ENCODE measurements around the gene MICOS13. TPM values are rescaled to one million over a fixed set of nuclear protein-coding genes. Genes with fewer than 3 reads are reported as not detected.

Gene MICOS13
- total RNA-seq, 1 donor from 2014 or later = 23.6 TPM

GRCh38 chr19:5652261-5652660 is 28.1 kb downstream of the MICOS13 start:
- DNase-seq (ENCODE audit: low spot score) = no peak
- TF ChIP-seq CTCF (IDR thresholded peaks at IDR 0.05; ENCODE audit: unreplicated experiment) = no peak
- no peaks in the 10 kb centered on the region for H3K4me1 Mint-ChIP-seq (ENCODE audit: unreplicated experiment)
- H3K9me3 Mint-ChIP-seq (ENCODE audit: unreplicated experiment) = no peaks in the 10 kb centered on the region
- peaks cover 58% of the 10 kb centered on the region for H3K36me3 Mint-ChIP-seq (ENCODE audit: low read depth, unreplicated experiment)
- H3K27ac Mint-ChIP-seq (ENCODE audit: unreplicated experiment) = peak overlapping the region; percentile 18
- peaks cover 3% of the 10 kb centered on the region for H3K27me3 Mint-ChIP-seq (ENCODE audit: unreplicated experiment)
- H3K4me3 Mint-ChIP-seq (ENCODE audit: unreplicated experiment) = peak overlapping the region; percentile 76

- H3K27ac Mint-ChIP-seq (ENCODE audit: unreplicated experiment) = no peak overlapping the region
- H3K9me3 Mint-ChIP-seq (ENCODE audit: unreplicated experiment) = no peaks in the 10 kb centered on the region
- peaks cover 62% of the 10 kb centered on the region for H3K36me3 Mint-ChIP-seq (ENCODE audit: low read depth, unreplicated experiment)
- DNase-seq (ENCODE audit: low spot score) = no peak
- TF ChIP-seq CTCF (IDR thresholded peaks at IDR 0.05; ENCODE audit: unreplicated experiment) = no peak
- no peak overlapping the region for H3K4me3 Mint-ChIP-seq (ENCODE audit: unreplicated experiment)
- no peaks in the 10 kb centered on the region for H3K4me1 Mint-ChIP-seq (ENCODE audit: unreplicated experiment)
- peaks cover 5% of the 10 kb centered on the region for H3K27me3 Mint-ChIP-seq (ENCODE audit: unreplicated experiment)
Measured at GRCh38 chr19:5651361-5651760, 29.0 kb downstream of the MICOS13 start.

- no peak overlapping the region for H3K4me3 Mint-ChIP-seq (ENCODE audit: unreplicated experiment)
- H3K9me3 Mint-ChIP-seq (ENCODE audit: unreplicated experiment) = no peaks in the 10 kb centered on the region
- no peak for TF ChIP-seq CTCF (IDR thresholded peaks at IDR 0.05; ENCODE audit: unreplicated experiment)
- H3K27me3 Mint-ChIP-seq (ENCODE audit: unreplicated experiment) = peaks cover 2% of the 10 kb centered on the region
- no peak for DNase-seq (ENCODE audit: low spot score)
- no peak overlapping the region for H3K27ac Mint-ChIP-seq (ENCODE audit: unreplicated experiment)
- no peaks in the 10 kb centered on the region for H3K4me1 Mint-ChIP-seq (ENCODE audit: unreplicated experiment)
- peaks cover 73% of the 10 kb centered on the region for H3K36me3 Mint-ChIP-seq (ENCODE audit: low read depth, unreplicated experiment)
Measured at GRCh38 chr19:5648464-5648863, 31.9 kb downstream of the MICOS13 start.

GRCh38 chr19:5646703-5647102 is 33.6 kb downstream of the MICOS13 start:
- DNase-seq (ENCODE audit: low spot score) = no peak
- TF ChIP-seq CTCF (IDR thresholded peaks at IDR 0.05; ENCODE audit: unreplicated experiment) = no peak
- peaks cover 2% of the 10 kb centered on the region for H3K27me3 Mint-ChIP-seq (ENCODE audit: unreplicated experiment)
- H3K9me3 Mint-ChIP-seq (ENCODE audit: unreplicated experiment) = no peaks in the 10 kb centered on the region
- H3K27ac Mint-ChIP-seq (ENCODE audit: unreplicated experiment) = no peak overlapping the region
- no peaks in the 10 kb centered on the region for H3K4me1 Mint-ChIP-seq (ENCODE audit: unreplicated experiment)
- peak overlapping the region; percentile 74 for H3K4me3 Mint-ChIP-seq (ENCODE audit: unreplicated experiment)
- peaks cover 66% of the 10 kb centered on the region for H3K36me3 Mint-ChIP-seq (ENCODE audit: low read depth, unreplicated experiment)

- H3K4me1 Mint-ChIP-seq (ENCODE audit: unreplicated experiment) = no peaks in the 10 kb centered on the region
- no peak overlapping the region for H3K27ac Mint-ChIP-seq (ENCODE audit: unreplicated experiment)
- no peaks in the 10 kb centered on the region for H3K9me3 Mint-ChIP-seq (ENCODE audit: unreplicated experiment)
- H3K4me3 Mint-ChIP-seq (ENCODE audit: unreplicated experiment) = no peak overlapping the region
- DNase-seq (ENCODE audit: low spot score) = no peak
- H3K27me3 Mint-ChIP-seq (ENCODE audit: unreplicated experiment) = peaks cover 2% of the 10 kb centered on the region
- TF ChIP-seq CTCF (IDR thresholded peaks at IDR 0.05; ENCODE audit: unreplicated experiment) = no peak
- H3K36me3 Mint-ChIP-seq (ENCODE audit: low read depth, unreplicated experiment) = peaks cover 62% of the 10 kb centered on the region
Measured at GRCh38 chr19:5645409-5645808, 34.9 kb downstream of the MICOS13 start.
